ENCODE results near the gene PPP6R2. TPM values are rescaled to one million over a fixed set of nuclear protein-coding genes. Genes with fewer than 3 reads are reported as not detected.

PPP6R2 gene
- total RNA-seq, 1 donor from 2014 or later: 75.5 TPM

DNA sequence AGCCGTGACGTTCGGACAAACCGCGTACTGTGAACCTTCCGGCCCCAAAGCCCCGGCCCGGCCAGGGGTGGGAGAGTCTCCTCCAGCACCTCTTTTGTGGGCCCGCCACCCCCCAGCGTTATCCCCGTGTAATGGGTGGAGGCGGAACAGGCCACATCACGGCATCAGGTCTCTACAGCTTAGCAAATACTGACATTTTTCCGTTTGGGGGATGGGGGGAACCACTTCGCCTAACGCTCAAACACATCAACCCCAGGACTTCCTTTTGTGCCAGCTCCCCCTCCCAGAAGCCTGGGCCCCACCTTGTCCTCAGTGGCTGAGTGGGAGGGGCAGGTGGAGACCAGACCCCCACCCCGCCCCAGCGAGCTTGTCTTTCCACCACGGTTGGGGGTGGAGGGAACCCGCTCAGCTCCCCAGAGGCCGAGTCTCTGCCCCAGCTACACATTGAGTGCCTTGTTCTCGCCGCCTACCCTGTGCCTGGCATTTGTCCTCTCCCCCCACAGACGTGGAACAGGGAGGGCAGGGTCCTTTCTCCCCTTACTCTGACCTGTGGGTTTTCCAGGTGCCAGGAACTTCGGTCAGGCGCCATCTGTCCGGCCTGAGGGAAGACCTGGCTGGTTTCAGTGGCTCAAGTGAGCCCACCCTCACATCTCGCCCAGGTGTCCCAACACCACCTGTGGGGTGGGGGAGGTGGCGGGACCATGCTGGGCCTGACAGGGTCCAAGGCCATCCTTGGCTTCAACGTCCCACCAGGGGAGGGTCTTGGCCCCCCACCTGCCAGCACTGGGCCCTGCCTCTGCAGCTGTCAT lies 102.1 kb downstream of the PPP6R2 start:
- DNase-seq (ENCODE audit: low spot score): no peak

DNA sequence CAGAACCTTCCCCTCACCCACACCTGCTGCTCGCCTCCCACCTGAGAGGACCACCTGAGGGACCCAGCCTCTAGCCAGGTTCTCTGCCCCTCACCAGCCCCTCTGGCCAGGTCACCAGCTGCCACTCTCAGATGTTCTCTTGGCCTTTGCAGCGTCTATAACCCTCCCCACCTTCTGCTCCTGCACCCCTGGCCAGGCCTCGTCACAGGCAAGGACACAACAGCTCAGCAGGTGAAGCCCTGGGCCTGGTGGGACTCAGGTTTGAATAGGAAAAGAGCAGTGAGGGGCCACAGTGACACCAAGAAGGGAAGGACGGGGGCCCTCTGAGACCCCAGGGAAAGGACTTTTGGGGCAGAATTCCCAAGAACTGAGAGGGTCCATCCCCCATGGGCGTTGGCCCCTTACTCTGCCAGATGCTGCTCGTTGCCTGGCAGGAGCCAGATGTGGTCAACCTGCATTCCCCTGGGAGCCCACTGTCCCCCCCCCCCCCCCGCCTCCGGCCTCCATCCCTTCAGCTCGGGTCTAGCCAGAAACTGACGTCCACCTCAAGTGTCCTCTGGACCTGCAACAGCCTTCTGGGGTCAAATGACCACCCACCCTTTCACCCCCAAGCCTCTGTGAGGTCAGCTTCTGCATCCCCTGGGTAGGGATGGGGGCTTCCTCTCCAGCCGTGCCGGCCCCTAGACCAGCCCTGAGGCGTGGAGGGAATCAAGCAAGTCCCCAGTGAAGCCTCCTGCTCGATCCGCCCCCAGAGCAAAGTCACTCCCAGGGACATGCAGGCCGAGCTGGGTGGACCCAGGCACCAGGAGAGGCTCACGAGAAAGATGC lies 103.0 kb downstream of the PPP6R2 start:
- no peak for DNase-seq (ENCODE audit: low spot score)

DNA sequence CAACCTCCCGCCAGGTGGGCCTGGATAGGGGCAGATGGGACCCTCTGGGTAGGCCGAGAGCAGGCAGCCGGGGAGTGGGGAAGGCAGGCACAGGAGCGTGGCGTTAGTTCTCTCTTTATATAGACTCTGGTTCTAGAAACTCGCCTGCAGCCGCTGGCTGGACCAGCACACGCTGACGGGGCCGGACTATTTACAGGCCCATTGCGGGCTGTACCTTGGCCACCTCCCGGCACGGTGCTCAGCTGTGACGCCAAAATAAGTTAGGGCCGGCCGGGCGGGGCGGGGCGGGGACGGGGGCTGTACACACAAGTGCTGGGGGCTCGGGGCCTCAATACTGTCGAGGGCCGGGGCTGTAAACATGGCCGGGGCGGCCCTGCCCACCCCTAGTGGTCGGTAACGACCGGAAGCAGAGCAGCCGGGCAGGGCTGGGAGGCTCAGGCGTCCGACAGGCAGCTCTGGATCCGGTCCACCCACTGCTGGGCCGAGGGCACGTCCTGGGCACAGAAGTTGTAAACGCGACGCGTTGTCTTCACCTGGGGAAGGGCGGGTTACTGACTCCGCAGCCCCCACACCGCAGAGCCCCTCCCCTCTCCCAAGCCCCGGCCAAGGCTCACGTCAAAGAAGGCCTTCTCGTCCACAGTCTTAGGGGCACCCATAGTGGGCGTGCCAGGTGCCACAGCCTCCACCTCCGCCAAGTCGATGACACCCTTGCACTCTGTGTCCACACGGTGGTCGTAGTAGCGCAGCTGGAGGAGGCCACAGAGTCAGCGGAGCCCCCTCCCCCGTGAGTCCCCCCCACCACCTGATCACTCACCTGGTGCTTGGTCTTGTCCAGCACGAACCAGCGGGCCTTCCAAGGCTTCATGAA lies 103.8 kb downstream of the PPP6R2 start:
- DNase-seq (ENCODE audit: low spot score): no peak

DNA sequence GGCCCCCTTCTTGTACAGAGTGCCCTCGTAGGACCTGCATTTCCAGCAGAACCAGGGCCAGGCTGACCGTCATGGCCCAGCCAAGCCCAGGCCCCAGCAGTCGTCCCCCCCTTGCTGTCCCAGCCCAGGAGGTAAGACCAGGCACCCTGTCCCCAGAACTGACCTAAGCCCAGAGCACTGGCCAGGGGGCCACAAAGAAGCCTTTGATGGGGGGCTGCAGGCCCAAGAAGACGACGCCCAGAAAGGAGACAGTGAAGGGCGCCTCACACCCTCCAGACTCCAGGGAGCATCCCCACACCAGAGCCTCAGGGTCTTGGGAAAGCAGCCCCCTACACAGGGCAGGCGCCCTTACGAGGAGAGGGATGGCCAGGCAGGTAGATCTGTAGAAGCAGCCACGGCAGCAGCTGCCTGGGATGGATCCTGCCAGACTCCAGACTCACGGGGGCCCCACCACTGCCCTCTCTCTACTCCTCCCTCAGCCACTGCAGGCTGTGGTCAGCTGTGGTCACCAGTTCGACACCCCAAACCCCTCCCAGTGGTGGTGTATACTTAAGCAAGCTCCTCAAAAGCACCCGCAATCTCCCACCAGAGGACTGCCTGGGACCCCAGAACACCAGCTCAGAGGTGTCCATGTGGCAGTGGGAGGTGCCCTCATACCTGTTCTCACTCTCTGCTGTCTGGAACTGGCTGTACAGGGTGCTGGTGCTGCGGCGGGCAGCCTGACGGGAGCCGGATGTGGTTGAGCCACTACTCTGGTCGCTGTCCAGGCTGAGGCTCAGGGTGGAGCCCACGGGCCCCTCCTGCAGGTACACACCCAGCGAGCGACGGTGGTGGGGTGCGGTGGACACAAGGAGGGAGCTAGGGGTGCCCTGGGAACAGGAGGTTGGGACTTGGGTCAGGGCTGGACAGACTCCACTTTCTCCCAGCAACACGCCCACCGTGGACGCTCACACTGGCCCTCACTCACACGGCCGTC lies 104.7 kb downstream of the PPP6R2 start:
- no peak for DNase-seq (ENCODE audit: low spot score)

DNA sequence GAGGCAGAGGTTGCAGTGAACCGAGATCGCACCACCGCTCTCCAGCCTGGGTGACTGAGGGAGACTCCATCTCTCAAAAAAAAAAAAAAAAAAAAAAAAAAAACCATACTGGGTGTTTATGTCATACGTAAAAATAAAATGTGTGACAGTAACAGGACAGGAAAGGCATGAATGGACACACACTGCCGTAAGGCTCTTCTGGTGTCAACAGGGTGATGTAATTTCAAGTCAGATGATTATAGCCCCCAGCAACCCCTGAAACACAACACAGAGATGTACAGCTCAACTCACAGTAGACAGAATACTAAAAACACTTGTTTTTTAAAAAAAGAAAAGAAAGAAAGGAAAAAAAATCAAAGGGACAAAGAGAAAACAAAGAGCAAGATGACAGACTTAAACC lies 109.5 kb downstream of the PPP6R2 start:
- no peak for DNase-seq (ENCODE audit: low spot score)

DNA sequence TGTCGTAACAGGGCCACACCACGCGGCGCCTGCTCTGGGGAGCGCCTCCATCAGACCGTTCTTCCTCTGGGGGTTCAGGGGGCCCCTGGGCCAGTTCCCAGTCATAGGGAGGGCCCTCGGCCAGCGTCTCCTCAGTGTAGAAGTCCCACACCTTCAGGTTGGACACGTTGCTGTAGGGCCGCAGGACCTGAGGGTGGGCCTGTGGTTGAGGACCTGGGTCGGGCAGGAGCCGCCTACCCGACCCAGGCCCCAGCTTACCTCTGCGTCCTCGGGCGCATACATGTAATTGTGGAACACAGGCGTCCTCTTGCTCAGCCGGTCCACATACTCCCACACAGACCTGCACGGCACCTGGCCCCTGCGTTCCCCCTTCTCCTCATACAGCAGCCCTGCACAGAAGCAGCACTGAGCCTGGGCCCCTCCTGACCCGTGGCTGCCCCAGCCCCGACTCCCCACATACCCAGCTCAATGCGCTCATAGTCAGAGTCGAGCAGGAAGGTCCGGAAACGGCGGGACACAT lies 111.5 kb downstream of the PPP6R2 start:
- no peak for DNase-seq (ENCODE audit: low spot score)

DNA sequence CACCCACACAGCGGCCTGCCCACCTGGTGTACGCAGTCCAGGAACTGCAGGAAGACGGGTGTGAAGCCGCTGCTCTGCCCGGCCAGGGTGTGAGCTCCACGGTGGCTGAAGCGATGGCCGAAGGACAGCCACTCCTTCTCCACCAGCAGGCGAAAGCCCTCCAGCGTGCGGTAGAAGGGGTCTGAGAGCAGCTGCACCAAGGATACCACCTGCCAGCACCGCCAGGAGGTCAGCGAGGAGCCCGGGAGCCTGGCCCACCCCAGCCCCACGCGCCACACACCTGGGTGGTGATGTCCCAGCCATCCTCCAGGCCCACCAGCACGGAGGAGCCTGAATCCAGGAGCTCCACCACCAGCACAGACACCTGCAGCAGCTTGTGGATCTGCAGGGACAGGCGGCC lies 112.1 kb downstream of the PPP6R2 start:
- no peak for DNase-seq (ENCODE audit: low spot score)

DNA sequence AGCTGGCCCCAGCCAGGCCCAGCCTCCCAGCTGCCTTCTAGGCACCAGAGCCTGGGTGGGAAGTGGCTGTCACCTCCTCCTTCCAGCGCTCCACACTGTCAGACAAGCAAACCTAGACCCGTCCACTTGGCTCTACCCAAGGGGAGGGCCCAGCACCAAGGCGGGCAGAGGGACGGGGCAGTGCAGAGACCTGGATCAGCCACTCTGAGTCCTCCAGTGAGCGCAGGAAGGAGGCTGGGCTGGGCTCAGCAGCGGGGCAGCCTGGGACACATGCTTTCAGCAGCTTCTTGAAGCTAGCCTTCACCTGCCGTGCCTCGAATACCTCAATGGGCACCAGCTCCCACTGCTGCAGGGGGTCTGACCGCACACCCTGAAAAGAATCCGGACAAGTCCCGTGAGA lies 112.9 kb downstream of the PPP6R2 start:
- DNase-seq (ENCODE audit: low spot score): no peak

DNA sequence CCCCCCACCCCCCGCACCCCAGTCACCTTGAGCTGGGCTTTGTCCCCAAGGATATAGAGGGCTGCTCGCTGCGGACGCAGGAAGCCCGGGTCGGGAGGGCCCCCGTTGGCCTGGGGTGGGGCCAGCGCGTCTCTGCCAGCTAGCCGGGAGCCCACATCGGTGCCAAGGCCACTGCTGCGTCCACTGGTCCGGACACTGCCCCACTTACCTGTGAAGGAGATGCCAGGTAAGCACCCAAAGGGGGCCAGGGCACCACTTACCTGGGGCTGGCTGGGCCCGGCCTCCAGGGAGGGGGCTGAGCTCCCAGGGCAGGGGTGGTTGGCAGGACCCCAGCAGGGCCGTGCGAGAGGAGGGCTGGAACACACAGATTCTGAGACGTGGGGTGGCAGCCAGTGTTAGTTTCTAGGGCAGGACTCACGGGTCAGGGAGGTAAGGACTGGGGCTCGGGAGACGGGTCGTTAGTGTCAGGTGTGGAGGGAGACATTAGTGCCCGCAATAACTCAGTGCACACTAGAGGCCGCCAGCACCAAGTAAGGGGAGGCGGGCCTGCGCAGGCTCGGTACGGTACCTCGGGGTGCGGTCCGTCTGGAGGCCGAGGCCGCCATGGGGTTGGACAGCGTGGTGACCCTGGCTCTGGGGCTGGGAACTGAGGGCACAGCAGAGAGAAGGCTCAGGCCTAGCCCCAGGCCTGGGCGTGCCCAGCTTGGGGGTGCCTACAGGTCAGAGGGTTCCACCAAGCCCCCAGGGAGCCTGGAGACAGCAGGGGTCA lies 113.5 kb downstream of the PPP6R2 start:
- DNase-seq (ENCODE audit: low spot score): no peak

DNA sequence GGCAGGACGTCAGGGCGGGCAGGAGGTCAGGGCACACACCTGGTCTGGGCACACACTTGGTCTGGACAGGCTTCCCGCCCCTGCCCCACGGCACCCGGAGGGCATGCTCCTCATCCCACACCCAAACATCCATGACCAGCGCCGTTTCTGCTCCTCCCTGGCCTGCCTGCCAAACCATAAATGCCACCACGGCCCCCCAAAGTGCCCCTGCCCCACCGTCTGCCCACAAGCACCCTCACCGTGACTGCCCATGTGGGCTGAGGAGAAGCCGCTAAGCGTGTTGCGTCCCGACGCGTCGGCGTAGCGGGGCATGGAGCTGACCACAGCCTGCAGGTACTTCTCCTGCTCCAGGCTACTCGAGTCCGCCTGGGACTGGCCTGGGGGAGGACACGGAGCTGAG lies 115.9 kb downstream of the PPP6R2 start:
- no peak for DNase-seq (ENCODE audit: low spot score)

DNA sequence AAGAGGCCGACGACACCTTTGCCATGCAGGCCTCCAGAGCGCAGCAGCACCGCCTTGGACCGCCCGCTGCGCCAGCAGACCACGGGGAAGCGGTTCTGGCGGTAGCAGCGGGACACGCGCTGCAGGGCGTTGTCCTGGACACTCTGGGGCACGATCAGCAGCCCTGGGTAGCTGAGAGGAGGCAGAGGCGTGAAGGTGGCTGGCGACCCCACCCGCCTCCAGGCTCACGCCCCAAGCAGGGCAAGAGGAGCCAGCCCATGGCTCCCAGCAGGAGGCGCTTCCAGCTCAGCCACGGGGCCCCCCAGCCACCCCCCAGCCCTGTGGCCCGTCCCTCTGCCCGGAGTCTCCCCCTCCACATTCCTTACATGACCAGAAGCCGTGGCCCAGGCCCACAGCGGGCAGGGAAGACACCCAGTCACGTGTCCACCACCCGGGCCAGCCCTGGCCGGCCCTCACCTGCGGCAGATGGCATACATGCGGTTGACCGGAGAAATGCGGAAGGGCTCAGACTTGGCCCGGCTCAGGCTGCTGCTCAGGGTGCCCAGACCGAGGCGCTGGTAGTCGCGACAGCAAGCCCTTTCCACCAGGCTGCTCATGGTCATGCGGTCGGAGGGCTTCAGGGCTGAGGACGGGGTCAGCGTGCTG lies 116.5 kb downstream of the PPP6R2 start:
- no peak for DNase-seq (ENCODE audit: low spot score)

DNA sequence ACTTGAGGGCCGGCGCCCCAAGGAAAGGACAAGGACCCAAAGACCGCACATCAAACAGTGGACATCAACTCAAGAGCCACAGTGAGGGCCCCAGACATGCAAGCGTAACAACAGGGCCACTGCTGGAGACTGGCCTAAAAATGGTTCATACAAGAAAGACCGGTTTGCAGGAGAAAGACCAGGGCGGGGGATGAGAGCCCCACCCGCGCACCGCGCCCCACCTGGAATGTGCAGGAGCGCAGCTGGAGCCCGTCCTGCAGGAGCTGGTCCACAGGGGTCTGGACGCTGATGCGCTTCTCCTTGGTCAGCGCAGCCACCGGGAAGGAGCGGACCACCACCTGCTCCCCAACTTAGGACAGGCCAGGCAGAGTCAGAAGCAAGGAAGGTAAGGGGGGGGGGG lies 117.8 kb downstream of the PPP6R2 start:
- DNase-seq (ENCODE audit: low spot score): no peak

DNA sequence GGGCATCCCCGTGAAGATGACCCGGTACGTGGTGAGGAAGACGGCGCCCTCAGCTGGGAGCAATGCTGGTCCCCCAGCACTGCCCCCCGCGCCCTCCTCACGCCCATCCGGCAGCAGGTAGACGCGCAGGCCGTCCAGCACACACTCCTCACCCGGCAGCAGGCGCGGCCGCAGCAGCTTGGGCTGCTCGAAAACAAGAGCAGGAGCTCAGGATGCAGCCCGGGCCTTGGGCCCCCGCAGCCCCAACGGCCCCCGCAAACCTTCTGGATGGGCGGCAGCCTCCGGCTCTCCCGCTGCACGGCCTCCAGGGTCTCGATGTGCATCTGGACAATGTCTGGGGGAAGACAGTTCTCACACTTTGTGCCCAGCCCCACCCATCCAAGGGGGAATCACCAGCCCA lies 118.4 kb downstream of the PPP6R2 start:
- no peak for DNase-seq (ENCODE audit: low spot score)

DNA sequence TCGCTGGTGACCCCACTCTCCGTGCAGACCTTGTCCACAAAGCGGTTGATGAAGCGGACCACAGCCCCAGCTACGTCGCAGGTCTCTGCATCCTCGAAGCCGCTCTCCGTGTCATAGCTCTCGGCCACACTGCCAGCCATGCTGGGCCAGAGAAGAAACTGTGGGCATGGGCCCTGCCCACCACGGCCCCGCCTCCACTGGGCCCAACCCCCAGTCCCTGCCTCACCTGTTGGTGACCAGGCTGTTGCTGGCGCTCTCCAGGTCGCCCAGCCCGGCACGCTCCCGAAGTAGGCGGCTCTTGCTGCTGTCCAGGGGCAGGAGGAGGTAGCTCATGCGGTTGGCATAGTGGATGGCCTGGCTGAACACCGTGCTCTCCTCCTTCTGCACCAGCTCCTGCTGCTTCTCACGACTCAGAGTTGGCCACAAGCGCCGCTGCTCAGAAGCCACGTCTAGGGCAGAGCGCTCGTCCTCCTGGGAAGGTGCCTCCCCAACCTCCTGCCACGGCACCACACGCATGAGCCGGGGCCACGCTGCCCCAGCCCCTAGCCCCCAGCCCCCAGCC lies 118.9 kb downstream of the PPP6R2 start:
- DNase-seq (ENCODE audit: low spot score): no peak

DNA sequence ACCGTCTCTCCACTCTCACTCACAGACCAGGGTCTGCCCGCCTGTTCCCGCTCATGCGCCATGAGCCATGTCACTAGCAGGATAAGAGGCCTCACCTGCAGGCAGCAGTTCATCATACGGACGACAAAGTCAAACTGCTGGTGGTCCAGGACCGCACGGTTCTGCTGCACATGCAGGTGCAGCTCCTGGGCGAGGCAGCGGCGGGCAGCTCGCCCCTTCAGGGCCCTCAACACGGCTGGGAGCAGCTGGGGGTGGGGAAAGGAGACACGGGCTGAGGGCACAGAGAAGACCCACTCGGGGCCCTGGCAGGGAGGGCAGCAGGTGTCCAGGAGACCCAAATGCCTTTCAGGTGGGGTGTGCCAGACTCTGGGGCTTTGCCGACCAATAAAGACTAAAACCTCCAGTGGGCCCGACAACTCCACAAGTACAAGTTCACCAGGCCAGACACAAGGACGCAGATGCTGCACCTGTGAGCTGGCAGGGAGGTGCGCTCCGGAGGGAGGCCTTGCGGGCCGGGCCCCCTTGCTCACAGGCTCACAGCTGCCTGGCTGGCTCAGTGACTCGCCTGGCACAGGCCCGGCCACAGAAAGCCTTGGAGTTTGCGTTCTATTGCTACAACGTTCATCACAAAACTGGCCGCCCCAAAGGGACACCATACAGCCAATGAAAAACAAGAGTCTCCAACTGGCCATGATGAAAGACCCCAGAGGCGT lies 120.2 kb downstream of the PPP6R2 start:
- DNase-seq (ENCODE audit: low spot score): no peak

DNA sequence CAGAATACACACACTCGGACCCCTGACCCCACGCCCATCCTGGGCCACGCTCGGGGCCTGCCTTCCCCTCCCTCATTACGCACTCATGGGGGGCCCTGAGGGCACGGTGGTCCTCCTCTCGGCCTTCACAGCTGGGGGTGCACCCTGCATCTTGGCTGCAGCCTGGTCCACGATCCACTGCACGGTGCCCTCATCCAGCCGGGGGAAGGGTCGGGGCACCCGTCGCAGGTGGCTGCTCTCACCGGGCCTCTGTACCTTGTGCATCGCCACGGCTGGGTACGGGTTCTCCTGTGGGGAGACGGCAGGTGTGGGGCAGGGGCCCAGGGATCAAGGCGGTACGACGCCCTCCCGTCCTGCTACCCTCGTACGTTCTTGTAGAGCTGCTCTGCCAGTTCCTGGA lies 121.3 kb downstream of the PPP6R2 start:
- DNase-seq (ENCODE audit: low spot score): no peak

DNA sequence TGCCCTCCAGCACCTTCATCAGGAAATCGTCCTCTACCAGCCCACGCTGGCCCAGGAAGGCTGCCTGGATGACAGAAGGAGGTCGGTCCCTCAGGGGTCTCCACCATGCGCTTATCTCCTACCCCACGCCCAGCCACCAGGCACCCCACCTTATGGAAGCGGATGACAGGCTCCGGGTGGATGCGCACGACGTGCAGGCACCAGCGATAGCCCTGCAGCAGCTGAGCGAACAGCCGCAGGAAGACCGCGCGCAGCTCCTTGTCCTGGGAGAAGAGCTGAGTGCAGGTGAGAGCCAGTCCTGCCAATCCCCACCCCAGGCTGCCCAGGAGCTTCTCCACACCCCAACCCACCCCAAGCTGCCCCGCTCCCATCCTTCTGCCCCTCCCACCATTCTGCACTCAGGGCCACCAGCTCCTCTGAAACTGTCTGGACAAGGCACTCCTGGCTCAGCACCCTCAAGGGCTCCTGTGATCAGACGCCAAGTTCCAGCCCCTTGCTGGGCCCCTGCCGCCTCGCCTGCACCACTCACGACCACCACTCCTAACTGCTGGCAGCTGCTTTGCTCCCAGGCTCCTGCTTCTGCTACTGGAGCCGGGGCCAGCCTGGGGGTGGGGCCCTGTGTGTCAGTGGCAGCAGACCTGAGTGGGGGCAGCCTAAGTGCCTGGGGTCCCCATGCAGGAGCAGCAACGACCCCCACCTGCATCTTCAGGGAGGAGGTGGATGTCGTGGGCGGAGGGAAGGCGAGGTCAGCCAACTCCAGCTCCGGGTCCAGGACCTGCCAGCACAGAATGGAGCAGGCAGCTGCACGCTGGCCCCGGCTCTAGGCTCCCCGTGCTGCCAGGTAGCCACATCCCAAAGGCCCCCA lies 122.2 kb downstream of the PPP6R2 start:
- DNase-seq (ENCODE audit: low spot score): no peak
